ENCODE results near the gene APC2. TPM values are rescaled to one million over a fixed set of nuclear protein-coding genes. Genes with fewer than 3 reads are reported as not detected.

The APC2 gene
- polyA plus RNA-seq, 1 donor from 2014 or later, result 50.5 TPM

DNA sequence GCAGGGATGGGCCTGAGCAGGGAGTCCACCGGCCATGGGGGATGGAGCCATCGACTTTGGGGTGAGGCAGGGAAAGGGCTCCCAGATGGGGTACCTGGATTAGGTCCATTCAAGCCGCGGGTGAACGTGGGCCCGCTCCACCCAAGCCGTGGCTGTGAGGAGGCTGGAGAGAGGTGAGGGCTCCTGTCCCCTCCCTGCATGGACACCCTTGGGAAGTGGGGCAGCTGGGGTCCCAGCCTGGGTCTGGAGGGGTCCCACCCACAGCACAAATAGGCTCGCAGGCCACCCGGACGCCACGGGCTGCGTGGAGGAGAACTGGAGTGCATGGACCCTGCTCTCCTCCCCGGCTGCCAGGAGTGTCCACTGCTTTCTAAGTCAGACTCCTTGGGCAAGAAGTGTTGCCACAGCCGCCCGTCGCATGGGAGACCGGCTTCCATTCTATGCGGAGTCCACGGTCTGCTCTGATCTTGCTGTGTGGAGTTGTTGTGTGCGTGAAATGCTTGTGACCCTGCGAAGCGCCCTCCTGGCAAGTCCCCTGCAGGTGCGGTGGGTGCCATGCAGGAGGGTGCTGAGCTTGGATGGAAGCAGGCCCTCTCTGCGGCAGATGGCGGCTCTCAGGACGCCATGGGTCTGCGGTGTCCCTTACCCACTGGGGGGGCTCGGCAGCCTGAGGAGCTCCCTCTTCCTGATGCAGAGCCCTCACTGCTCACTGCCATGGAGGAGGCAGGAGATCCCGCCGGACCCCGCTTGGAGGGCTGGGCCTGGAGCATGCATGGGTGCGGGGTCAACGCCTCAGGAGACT lies 40.5 kb upstream of the APC2 start:
- TF ChIP-seq, protein P1, sequence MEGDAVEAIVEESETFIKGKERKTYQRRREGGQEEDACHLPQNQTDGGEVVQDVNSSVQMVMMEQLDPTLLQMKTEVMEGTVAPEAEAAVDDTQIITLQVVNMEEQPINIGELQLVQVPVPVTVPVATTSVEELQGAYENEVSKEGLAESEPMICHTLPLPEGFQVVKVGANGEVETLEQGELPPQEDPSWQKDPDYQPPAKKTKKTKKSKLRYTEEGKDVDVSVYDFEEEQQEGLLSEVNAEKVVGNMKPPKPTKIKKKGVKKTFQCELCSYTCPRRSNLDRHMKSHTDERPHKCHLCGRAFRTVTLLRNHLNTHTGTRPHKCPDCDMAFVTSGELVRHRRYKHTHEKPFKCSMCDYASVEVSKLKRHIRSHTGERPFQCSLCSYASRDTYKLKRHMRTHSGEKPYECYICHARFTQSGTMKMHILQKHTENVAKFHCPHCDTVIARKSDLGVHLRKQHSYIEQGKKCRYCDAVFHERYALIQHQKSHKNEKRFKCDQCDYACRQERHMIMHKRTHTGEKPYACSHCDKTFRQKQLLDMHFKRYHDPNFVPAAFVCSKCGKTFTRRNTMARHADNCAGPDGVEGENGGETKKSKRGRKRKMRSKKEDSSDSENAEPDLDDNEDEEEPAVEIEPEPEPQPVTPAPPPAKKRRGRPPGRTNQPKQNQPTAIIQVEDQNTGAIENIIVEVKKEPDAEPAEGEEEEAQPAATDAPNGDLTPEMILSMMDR (IDR thresholded peaks at IDR 0.05; ENCODE audit: poor library complexity, severe bottlenecking), result no peak
- TF ChIP-seq EZH2 (IDR thresholded peaks at IDR 0.05; ENCODE audit: borderline replicate concordance, insufficient read depth, low read length, poor library complexity, severe bottlenecking) (no peak), TAF1 (IDR thresholded peaks at IDR 0.05; ENCODE audit: low read depth) (no peak), MXI1 (conservative IDR thresholded peaks at IDR 0.05; ENCODE audit: poor library complexity, severe bottlenecking) (no peak), RAD21 (conservative IDR thresholded peaks at IDR 0.05) (no peak), EP300 (conservative IDR thresholded peaks at IDR 0.05; ENCODE audit: poor library complexity, severe bottlenecking) (no peak), SMC3 (conservative IDR thresholded peaks at IDR 0.05; ENCODE audit: poor library complexity) (no peak), POLR2AphosphoS5 (IDR thresholded peaks at IDR 0.05) (no peak)
- TF ChIP-seq, protein P2, sequence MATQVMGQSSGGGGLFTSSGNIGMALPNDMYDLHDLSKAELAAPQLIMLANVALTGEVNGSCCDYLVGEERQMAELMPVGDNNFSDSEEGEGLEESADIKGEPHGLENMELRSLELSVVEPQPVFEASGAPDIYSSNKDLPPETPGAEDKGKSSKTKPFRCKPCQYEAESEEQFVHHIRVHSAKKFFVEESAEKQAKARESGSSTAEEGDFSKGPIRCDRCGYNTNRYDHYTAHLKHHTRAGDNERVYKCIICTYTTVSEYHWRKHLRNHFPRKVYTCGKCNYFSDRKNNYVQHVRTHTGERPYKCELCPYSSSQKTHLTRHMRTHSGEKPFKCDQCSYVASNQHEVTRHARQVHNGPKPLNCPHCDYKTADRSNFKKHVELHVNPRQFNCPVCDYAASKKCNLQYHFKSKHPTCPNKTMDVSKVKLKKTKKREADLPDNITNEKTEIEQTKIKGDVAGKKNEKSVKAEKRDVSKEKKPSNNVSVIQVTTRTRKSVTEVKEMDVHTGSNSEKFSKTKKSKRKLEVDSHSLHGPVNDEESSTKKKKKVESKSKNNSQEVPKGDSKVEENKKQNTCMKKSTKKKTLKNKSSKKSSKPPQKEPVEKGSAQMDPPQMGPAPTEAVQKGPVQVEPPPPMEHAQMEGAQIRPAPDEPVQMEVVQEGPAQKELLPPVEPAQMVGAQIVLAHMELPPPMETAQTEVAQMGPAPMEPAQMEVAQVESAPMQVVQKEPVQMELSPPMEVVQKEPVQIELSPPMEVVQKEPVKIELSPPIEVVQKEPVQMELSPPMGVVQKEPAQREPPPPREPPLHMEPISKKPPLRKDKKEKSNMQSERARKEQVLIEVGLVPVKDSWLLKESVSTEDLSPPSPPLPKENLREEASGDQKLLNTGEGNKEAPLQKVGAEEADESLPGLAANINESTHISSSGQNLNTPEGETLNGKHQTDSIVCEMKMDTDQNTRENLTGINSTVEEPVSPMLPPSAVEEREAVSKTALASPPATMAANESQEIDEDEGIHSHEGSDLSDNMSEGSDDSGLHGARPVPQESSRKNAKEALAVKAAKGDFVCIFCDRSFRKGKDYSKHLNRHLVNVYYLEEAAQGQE (IDR thresholded peaks at IDR 0.05; ENCODE audit: borderline replicate concordance), result no peak
- no peaks in the 10 kb centered on the region for H3F3A ChIP-seq (ENCODE audit: insufficient read depth, low read length, poor library complexity, severe bottlenecking)
- no peaks in the 10 kb centered on the region for H3K27me3 ChIP-seq (ENCODE audit: insufficient read depth, low read depth, low read length)
- no peaks in the 10 kb centered on the region for H3K9me3 ChIP-seq (ENCODE audit: low read length)
- peaks cover 31% of the 10 kb centered on the region for H4K20me1 ChIP-seq (ENCODE audit: insufficient read depth)
- H3K4me3 ChIP-seq (ENCODE audit: low read length), result peak overlapping the region; percentile 95
- H3K36me3 ChIP-seq (ENCODE audit: insufficient read depth, low read length), result no peaks in the 10 kb centered on the region
- no peak overlapping the region for H2AFZ ChIP-seq (ENCODE audit: low read depth, low read length)
- H3K79me2 ChIP-seq (replicated peaks; ENCODE audit: insufficient read depth, low read length), result peaks cover 61% of the 10 kb centered on the region
- peak overlapping the region; percentile 44 for H3K27ac ChIP-seq (ENCODE audit: low read length)
- peak overlapping the region; percentile 89 for H3K4me2 ChIP-seq (ENCODE audit: low read length)
- no peaks in the 10 kb centered on the region for H3K9me2 ChIP-seq (ENCODE audit: insufficient read depth, low read length)
- H3K9ac ChIP-seq (ENCODE audit: low read length), result peak overlapping the region; percentile 81

DNA sequence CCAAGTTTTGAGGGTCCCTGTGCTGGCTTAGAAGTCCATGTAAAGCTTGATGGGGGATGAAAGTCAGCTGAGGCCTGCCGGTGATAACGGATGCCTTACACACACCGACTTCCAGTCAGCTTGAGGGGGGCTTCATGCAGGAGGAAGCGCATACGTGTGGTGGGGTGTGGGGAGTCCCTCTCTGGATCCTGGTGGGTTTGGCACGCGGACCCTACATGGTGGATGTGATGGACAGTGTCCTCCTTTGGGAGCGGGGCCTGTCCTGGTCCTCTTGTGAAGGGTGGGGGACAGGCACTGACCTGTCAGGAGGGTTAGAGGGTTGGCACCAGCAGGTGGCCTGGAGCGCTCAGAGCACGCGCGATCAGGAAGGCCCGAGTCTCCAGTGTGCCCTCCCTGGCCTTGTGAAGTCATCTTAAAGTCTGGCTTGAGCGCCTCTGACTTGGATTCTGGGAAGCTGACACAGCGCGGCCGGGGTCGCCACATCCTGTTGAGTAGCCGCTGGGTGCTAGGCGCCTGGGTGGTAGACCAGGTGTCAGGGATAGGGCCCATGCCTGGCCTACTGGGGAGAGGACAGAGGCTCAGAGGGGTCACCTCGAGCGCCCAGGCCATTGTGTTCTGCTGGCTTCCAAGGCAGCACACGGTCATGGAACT lies 39.7 kb upstream of the APC2 start:
- no peak overlapping the region for H3K27ac ChIP-seq (ENCODE audit: low read length)
- H3K9ac ChIP-seq (ENCODE audit: low read length), result no peak overlapping the region

More for the DNA sequence above, 39.7 kb upstream of the APC2 start:
- no peaks in the 10 kb centered on the region for H3F3A ChIP-seq (ENCODE audit: insufficient read depth, low read length, poor library complexity, severe bottlenecking)
- H3K9me3 ChIP-seq (ENCODE audit: low read length), result no peaks in the 10 kb centered on the region
- no peak overlapping the region for H3K4me2 ChIP-seq (ENCODE audit: low read length)
- H3K27me3 ChIP-seq (ENCODE audit: insufficient read depth, low read depth, low read length), result no peaks in the 10 kb centered on the region
- peaks cover 31% of the 10 kb centered on the region for H4K20me1 ChIP-seq (ENCODE audit: insufficient read depth)
- H3K4me3 ChIP-seq (ENCODE audit: low read length), result peak overlapping the region; percentile 95
- H3K9me2 ChIP-seq (ENCODE audit: insufficient read depth, low read length), result no peaks in the 10 kb centered on the region
- no peak overlapping the region for H2AFZ ChIP-seq (ENCODE audit: low read depth, low read length)
- TF ChIP-seq POLR2AphosphoS5 (IDR thresholded peaks at IDR 0.05) (no peak), EP300 (conservative IDR thresholded peaks at IDR 0.05; ENCODE audit: poor library complexity, severe bottlenecking) (no peak), EZH2 (IDR thresholded peaks at IDR 0.05; ENCODE audit: borderline replicate concordance, insufficient read depth, low read length, poor library complexity, severe bottlenecking) (no peak), MXI1 (conservative IDR thresholded peaks at IDR 0.05; ENCODE audit: poor library complexity, severe bottlenecking) (no peak), RAD21 (conservative IDR thresholded peaks at IDR 0.05) (no peak), SMC3 (conservative IDR thresholded peaks at IDR 0.05; ENCODE audit: poor library complexity) (no peak), TAF1 (IDR thresholded peaks at IDR 0.05; ENCODE audit: low read depth) (no peak)
- TF ChIP-seq, protein P2 (IDR thresholded peaks at IDR 0.05; ENCODE audit: borderline replicate concordance), result no peak
- TF ChIP-seq, protein P1 (IDR thresholded peaks at IDR 0.05; ENCODE audit: poor library complexity, severe bottlenecking), result no peak
- H3K79me2 ChIP-seq (replicated peaks; ENCODE audit: insufficient read depth, low read length), result peaks cover 67% of the 10 kb centered on the region
- no peaks in the 10 kb centered on the region for H3K36me3 ChIP-seq (ENCODE audit: insufficient read depth, low read length)

Data from neural cell (in vitro differentiated cells).